IMR-90 (cell line): ENCODE measurements around the gene CDC42BPA. TPM values are rescaled to one million over a fixed set of nuclear protein-coding genes. Genes with fewer than 3 reads are reported as not detected.
A peak's percentile ranks its signal among the peaks of the same experiment; 100 is the strongest.

Source experiments
- ATAC-seq: fragments of 200-7000 bp; cut with Tn5 transposase; 2 replicates; pipeline ENCODE4 v1.9.1; 2020; ENCODE audit warnings: low read depth, mild to moderate bottlenecking, moderate library complexity
- BruUV-seq: library from RNA; stranded (reverse); fragments of 400-500 nt; replicated peaks from 2 replicates; lab custom pipeline; 2021; lab: Mats Ljungman, UMichigan
- CTCF ChIA-PET: fragments of 300-600 bp; formaldehyde crosslinking; extraction: SDS; loops from one replicate; lab custom pipeline; 2021; ENCODE audit warnings: antibody characterized with exemption; lab: Yijun Ruan, JAX
- POLR2A ChIA-PET: fragments of 300-600 bp; sonication (Branson Sonifier 250); formaldehyde crosslinking; loops from one replicate; lab custom pipeline; 2022; ENCODE audit warnings: antibody characterized with exemption; ENCODE audit not compliant: unreplicated experiment; lab: Charles Lee
- DNase-seq: peaks from one replicate; pipeline ENCODE4 v3.0.0; 2013
- H2AFZ ChIP-seq: replicated peaks from 2 replicates; pipeline ENCODE3; 2013; ENCODE audit warnings: low read length, mild to moderate bottlenecking; ENCODE audit not compliant: poor library complexity
- H2AK5ac ChIP-seq: 2 replicates; pipeline ENCODE4 v1.6.1; 2013; ENCODE audit warnings: low read depth, low read length, inconsistent platforms
- H2AK9ac ChIP-seq: replicated peaks from 2 replicates; pipeline ENCODE3; 2013; ENCODE audit warnings: mild to moderate bottlenecking, low read depth, low read length, moderate library complexity; ENCODE audit not compliant: poor library complexity
- H2BK120ac ChIP-seq: 2 replicates; pipeline ENCODE4 v1.6.1; 2013; ENCODE audit warnings: low read depth, low read length, inconsistent platforms
- H2BK15ac ChIP-seq: 3 replicates; pipeline ENCODE4 v1.6.1; 2013; ENCODE audit warnings: low read depth, low read length, inconsistent platforms
- H2BK20ac ChIP-seq: 2 replicates; pipeline ENCODE4 v1.6.1; 2013; ENCODE audit warnings: low read depth, mild to moderate bottlenecking, inconsistent platforms, low read length, moderate library complexity
- H2BK5ac ChIP-seq: 2 replicates; pipeline ENCODE4 v1.6.1; 2013; ENCODE audit warnings: mild to moderate bottlenecking, low read depth, low read length, inconsistent platforms; ENCODE audit not compliant: poor library complexity, severe bottlenecking
- H3K14ac ChIP-seq: replicated peaks from 2 replicates; pipeline ENCODE4 v1.6.1; 2013; ENCODE audit warnings: low read depth, low read length, inconsistent platforms
- H3K18ac ChIP-seq: 2 replicates; pipeline ENCODE4 v1.6.1; 2013; ENCODE audit warnings: low read depth, low read length, control low read depth
- H3K23ac ChIP-seq: 2 replicates; pipeline ENCODE4 v1.6.1; 2013; ENCODE audit warnings: low read depth, low read length, inconsistent platforms
- H3K27ac ChIP-seq: 2 replicates; pipeline ENCODE4 v1.5.1; 2013; ENCODE audit warnings: mild to moderate bottlenecking, control low read depth, low read length; ENCODE audit not compliant: insufficient read depth
- H3K27me3 ChIP-seq: 2 replicates; pipeline ENCODE4 v1.6.1; 2013; ENCODE audit warnings: low read length; ENCODE audit not compliant: control insufficient read depth, insufficient read depth
- H3K36me3 ChIP-seq: 2 replicates; pipeline ENCODE4 v1.6.1; 2013; ENCODE audit warnings: low read length, mixed read lengths; ENCODE audit not compliant: control insufficient read depth, insufficient read depth
- H3K4ac ChIP-seq: 2 replicates; pipeline ENCODE4 v1.6.1; 2013; ENCODE audit warnings: low read depth, low read length, inconsistent platforms
- H3K4me1 ChIP-seq: 2 replicates; pipeline ENCODE4 v1.6.1; 2013; ENCODE audit warnings: low read length, mixed read lengths; ENCODE audit not compliant: control insufficient read depth, insufficient read depth
- H3K4me2 ChIP-seq: 2 replicates; pipeline ENCODE4 v1.6.1; 2013; ENCODE audit warnings: low read depth, mild to moderate bottlenecking, control low read depth, low read length, moderate library complexity
- H3K4me3 ChIP-seq: 2 replicates; pipeline ENCODE4 v1.5.1; 2013; ENCODE audit warnings: low read depth, mild to moderate bottlenecking, control low read depth, low read length, moderate library complexity; ENCODE audit not compliant: insufficient read depth
- H3K56ac ChIP-seq: 2 replicates; pipeline ENCODE4 v1.6.1; 2013; ENCODE audit warnings: low read length, inconsistent platforms; ENCODE audit not compliant: insufficient read depth; ENCODE audit errors: extremely low read depth
- H3K79me1 ChIP-seq, 2 experiments: 2 replicates each; pipeline ENCODE4 v1.6.1; 2013; ENCODE audit warnings: low read length in 2 of 2, inconsistent platforms in 1 of 2, low read depth in 1 of 2
- H3K9ac ChIP-seq: 2 replicates; pipeline ENCODE4 v1.6.1; 2013; ENCODE audit warnings: low read depth, low read length, control low read depth
- H3K9me1 ChIP-seq: 2 replicates; pipeline ENCODE4 v1.6.1; 2013; ENCODE audit warnings: low read length, inconsistent platforms; ENCODE audit not compliant: insufficient read depth
- H3K9me3 ChIP-seq: 2 replicates; pipeline ENCODE4 v1.6.1; 2013; ENCODE audit warnings: low read length; ENCODE audit not compliant: control insufficient read depth, insufficient read depth
- H4K20me1 ChIP-seq: 2 replicates; pipeline ENCODE4 v1.6.1; 2013; ENCODE audit warnings: low read length, inconsistent platforms; ENCODE audit not compliant: insufficient read depth
- H4K5ac ChIP-seq: 2 replicates; pipeline ENCODE4 v1.6.1; 2013; ENCODE audit warnings: mild to moderate bottlenecking, low read depth, low read length, control low read depth
- H4K8ac ChIP-seq, 2 experiments: 2 replicates each; pipeline ENCODE4 v1.6.1; 2013; ENCODE audit warnings: low read depth in 2 of 2, low read length in 2 of 2, control low read depth in 1 of 2, inconsistent platforms in 1 of 2
- H4K91ac ChIP-seq: 2 replicates; pipeline ENCODE4 v1.6.1; 2013; ENCODE audit warnings: low read depth, low read length, inconsistent platforms; ENCODE audit not compliant: insufficient read depth
- CEBPB ChIP-seq: IDR thresholded peaks from 2 replicates; pipeline ENCODE4 v1.6.1; 2012; ENCODE audit warnings: low read depth, low read length, improper control_type of control experiment
- CHD1 ChIP-seq: IDR thresholded peaks from 2 replicates; pipeline ENCODE4 v1.6.1; 2012; ENCODE audit warnings: low read depth, low read length, improper control_type of control experiment
- FOS ChIP-seq: fragments of 150-350 bp; IDR thresholded peaks from 2 replicates; pipeline ENCODE4 v1.6.1; 2016; ENCODE audit warnings: low read depth, low read length
- MAFK ChIP-seq: IDR thresholded peaks from 2 replicates; pipeline ENCODE4 v1.6.1; 2012; ENCODE audit warnings: low read depth, low read length, improper control_type of control experiment
- MAZ ChIP-seq: IDR thresholded peaks from 2 replicates; pipeline ENCODE4 v1.6.1; 2012; ENCODE audit warnings: low read depth, mild to moderate bottlenecking, low read length, improper control_type of control experiment, moderate library complexity, borderline replicate concordance
- MXI1 ChIP-seq: IDR thresholded peaks from 2 replicates; pipeline ENCODE4 v1.6.1; 2012; ENCODE audit warnings: low read depth, mild to moderate bottlenecking, low read length, moderate library complexity, borderline replicate concordance
- NFE2L2 ChIP-seq: fragments of 150-350 bp; IDR thresholded peaks from 2 replicates; pipeline ENCODE4 v1.6.1; 2016; ENCODE audit warnings: low read depth, mild to moderate bottlenecking, low read length
- POLR2A ChIP-seq: IDR thresholded peaks from 2 replicates; pipeline ENCODE4 v1.6.1; 2012; ENCODE audit warnings: mild to moderate bottlenecking, low read depth, low read length
- RAD21 ChIP-seq: IDR thresholded peaks from 2 replicates; pipeline ENCODE4 v1.6.1; 2012; ENCODE audit warnings: low read length, improper control_type of control experiment
- RCOR1 ChIP-seq: IDR thresholded peaks from 2 replicates; pipeline ENCODE4 v1.6.1; 2012; ENCODE audit warnings: mild to moderate bottlenecking, low read length, improper control_type of control experiment; ENCODE audit not compliant: insufficient replicate concordance
- RFX5 ChIP-seq: IDR thresholded peaks from 2 replicates; pipeline ENCODE4 v1.8.0; 2012; ENCODE audit warnings: low read depth, mild to moderate bottlenecking, low read length, moderate library complexity
- SMC3 ChIP-seq: fragments of 150-350 bp; IDR thresholded peaks from 2 replicates; pipeline ENCODE4 v1.6.1; 2016; ENCODE audit warnings: low read depth, mild to moderate bottlenecking, antibody characterized with exemption, low read length, moderate library complexity
- WGBS, 2 experiments: methylation state at CpG; one replicate each; pipeline versions ENCODE4 v1.1.5 to v1.1.7; 2013; ENCODE audit warnings: missing lambda C conversion rate in 2 of 2; ENCODE audit not compliant: insufficient read length in 1 of 2; ENCODE audit errors: extremely low coverage in 2 of 2; 5-methylcytosine and 5-hydroxymethylcytosine counted together
- dilution Hi-C: fragments of 300-500 bp; cut with HindIII; formaldehyde crosslinking; loops from one replicate; pipeline ENCODE4 v1.14.3; 2018; ENCODE audit warnings: low sequenced_read_pairs; ENCODE audit not compliant: unreplicated experiment
- in situ Hi-C: fragments of 300-500 bp; cut with MboI; formaldehyde crosslinking; loops from 3 replicates; pipeline ENCODE4 v1.14.3; 2019; ENCODE audit warnings: low sequenced_read_pairs, inconsistent platforms, mixed read lengths
- intact Hi-C: fragments of 100-400 bp; cut with micrococcal nuclease; formaldehyde crosslinking; loops from 2 replicates; pipeline ENCODE4 v1.10.0; 2022
- polyA plus RNA-seq, 3 experiments: library from polyadenylated mRNA; depleted of rRNA; stranded (reverse); fragments of >200 nt; gene quantifications; 2 replicates each; pipeline ENCODE4 v1.2.3, GENCODE V29; 2012; ENCODE audit warnings: low replicate concordance in 1 of 3
- total RNA-seq: library from RNA; depleted of rRNA; stranded (reverse); fragments of >200 nt; gene quantifications from 2 replicates; pipeline ENCODE4 v1.2.3, GENCODE V29; 2012
- TF ChIP-seq, protein P1 (sequence below): fragments of 150-350 bp; IDR thresholded peaks from 2 replicates; pipeline ENCODE4 v1.6.1; 2016; ENCODE audit warnings: low read depth, mild to moderate bottlenecking, low read length, moderate library complexity, borderline replicate concordance
- TF ChIP-seq, protein P2 (sequence below): fragments of 150-350 bp; IDR thresholded peaks from 2 replicates; pipeline ENCODE4 v1.6.1; 2017; ENCODE audit warnings: mild to moderate bottlenecking, antibody characterized with exemption, low read length, low read depth

The CDC42BPA gene
- total and polyA plus RNA-seq, 2 of the 4 experiments (the other 2 are of a cell fraction) = 9.4 to 27.8 TPM

DNA sequence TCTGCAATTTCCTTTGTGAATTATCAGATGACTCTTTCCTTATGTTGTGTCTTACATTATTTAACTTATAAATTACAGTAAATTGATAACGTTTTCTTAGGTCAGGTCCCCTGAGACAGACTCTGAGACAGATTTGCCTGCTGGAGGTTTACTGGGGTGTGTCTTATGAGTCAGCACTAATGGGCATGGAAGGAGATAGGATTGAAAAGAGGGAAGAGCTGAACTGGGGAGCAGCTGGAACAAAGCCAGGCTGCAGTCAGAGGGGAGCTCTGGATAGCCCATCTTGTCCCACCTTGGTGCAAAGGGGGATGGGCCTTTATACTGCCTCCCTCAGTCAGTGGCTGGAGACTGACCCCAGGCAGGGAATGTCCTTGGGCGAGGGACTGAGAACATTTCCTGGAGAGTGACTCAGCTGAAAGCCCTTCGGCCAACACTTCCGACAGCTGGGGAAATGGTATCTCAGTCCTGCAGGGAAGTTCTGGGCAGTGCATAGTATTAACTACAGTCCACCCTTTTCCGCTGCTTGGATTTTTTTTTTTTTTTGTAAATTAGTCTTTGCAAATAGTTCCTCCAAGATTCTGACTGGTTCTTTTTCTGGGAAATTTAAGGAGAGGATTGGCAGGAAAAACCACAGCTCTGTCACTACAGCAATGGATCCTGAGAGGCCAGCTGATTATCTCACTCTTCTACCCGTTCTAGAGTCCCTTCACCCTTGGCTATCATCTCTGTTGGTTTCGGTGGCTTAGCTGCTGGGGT is 39.1 kb upstream of the CDC42BPA start (continued):
- no peak for TF ChIP-seq CEBPB
- TF ChIP-seq RFX5 = no peak

DNA sequence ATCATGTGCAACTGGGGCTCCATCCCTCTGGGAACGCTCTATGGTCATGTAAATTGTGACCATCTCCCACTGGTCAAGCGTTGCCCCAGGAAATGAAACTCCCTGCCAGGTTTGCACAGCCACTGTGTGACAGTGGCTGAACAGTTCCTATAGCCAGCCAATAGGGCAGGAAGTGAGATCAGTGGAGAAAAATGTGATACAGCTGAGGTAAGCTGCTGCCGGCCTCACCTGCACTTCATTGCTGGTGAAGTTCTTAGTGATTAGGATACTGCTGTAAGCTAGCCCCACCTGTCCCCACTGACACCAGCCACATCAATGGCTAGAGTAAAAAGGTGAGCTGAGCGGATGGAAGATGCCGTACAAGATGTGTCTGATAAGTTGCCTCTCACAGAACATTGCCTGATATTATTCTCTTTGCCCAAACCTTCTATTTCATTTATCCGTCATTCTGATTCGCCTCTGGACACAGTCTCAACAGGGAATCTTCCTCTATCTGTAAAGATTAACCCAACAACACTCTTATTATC is 38.4 kb upstream of the CDC42BPA start:
- no peak overlapping the region for H3K9ac ChIP-seq
- peak overlapping the region; percentile 56 for H2BK5ac ChIP-seq
- H2AK5ac ChIP-seq = peak overlapping the region; percentile 58
- peak overlapping the region; percentile 54 for H2BK20ac ChIP-seq
- H2BK15ac ChIP-seq = peak overlapping the region; percentile 88; the same call in 2 of the 3 replicates
- no peak overlapping the region for H3K4me3 ChIP-seq
- peaks cover 9% of the 10 kb centered on the region; the same call in 1 of the 2 replicates for H3K4me1 ChIP-seq
- dilution Hi-C loops = no loop called here
- ATAC-seq = no peak; the same call in none of the 2 replicates
- no peak overlapping the region for H3K56ac ChIP-seq
- peak overlapping the region; percentile 25 for H4K91ac ChIP-seq
- H3K27ac ChIP-seq = peak overlapping the region; percentile 10
- peaks cover 10% of the 10 kb centered on the region for H3K9me1 ChIP-seq
- in situ Hi-C loops = no loop called here
- CTCF ChIA-PET = no interaction called here
- POLR2A ChIA-PET = interaction anchor here (0.7 kb wide), 1 partner anchor 11 kb away, joined by 4 read pairs; no protein-coding TSS in a partner anchor
- H2BK120ac ChIP-seq = peak overlapping the region; percentile 97
- H4K8ac ChIP-seq = peak overlapping the region in 1 of 2 experiments; percentile 23; a peak in 2 of 4 replicates
- 0 out of 2 replicates have a peak, but pooled peaks cover 3% of the 10 kb centered on the region for H4K20me1 ChIP-seq
- intact Hi-C loops = no loop called here
- peak overlapping the region; percentile 77 for H3K4ac ChIP-seq
- DNase-seq = no peak
- H4K5ac ChIP-seq = no peak overlapping the region; the same call in 1 of the 2 replicates
- 92% methylated on average over 5 of the region's 7 CpGs; no CpG with 5 or more reads in 1 of the 2 experiments for WGBS, 2 experiments
- H3K27me3 ChIP-seq = no peaks in the 10 kb centered on the region
- H3K18ac ChIP-seq = peak overlapping the region; percentile 18; the same call in 1 of the 2 replicates
- no peaks in the 10 kb centered on the region for H3K79me1 ChIP-seq
- H2AK9ac ChIP-seq = peak overlapping the region; percentile 0
- no peak overlapping the region for H3K4me2 ChIP-seq
- no peak overlapping the region; the same call in 1 of the 2 replicates for H3K14ac ChIP-seq
- H2AFZ ChIP-seq = peak overlapping the region; percentile 71
- no peaks in the 10 kb centered on the region for H3K36me3 ChIP-seq
- no peaks in the 10 kb centered on the region for H3K9me3 ChIP-seq
- BruUV-seq = no TSS peak
- peak overlapping the region; percentile 3; the same call in 1 of the 2 replicates for H3K23ac ChIP-seq
- TF ChIP-seq MAFK = no peak
- TF ChIP-seq, protein P1, sequence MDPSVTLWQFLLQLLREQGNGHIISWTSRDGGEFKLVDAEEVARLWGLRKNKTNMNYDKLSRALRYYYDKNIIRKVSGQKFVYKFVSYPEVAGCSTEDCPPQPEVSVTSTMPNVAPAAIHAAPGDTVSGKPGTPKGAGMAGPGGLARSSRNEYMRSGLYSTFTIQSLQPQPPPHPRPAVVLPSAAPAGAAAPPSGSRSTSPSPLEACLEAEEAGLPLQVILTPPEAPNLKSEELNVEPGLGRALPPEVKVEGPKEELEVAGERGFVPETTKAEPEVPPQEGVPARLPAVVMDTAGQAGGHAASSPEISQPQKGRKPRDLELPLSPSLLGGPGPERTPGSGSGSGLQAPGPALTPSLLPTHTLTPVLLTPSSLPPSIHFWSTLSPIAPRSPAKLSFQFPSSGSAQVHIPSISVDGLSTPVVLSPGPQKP = no peak
- no peak for TF ChIP-seq CHD1
- no peak for TF ChIP-seq POLR2A
- no peak for TF ChIP-seq CEBPB
- TF ChIP-seq RAD21 = no peak
- no peak for TF ChIP-seq NFE2L2
- TF ChIP-seq FOS = no peak
- TF ChIP-seq, protein P2, sequence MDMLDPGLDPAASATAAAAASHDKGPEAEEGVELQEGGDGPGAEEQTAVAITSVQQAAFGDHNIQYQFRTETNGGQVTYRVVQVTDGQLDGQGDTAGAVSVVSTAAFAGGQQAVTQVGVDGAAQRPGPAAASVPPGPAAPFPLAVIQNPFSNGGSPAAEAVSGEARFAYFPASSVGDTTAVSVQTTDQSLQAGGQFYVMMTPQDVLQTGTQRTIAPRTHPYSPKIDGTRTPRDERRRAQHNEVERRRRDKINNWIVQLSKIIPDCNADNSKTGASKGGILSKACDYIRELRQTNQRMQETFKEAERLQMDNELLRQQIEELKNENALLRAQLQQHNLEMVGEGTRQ = no peak
- TF ChIP-seq MAZ = no peak
- TF ChIP-seq SMC3 = no peak
- TF ChIP-seq RCOR1 = no peak
- no peak for TF ChIP-seq MXI1
